ENCODE results near the gene IRS1.

DNA sequence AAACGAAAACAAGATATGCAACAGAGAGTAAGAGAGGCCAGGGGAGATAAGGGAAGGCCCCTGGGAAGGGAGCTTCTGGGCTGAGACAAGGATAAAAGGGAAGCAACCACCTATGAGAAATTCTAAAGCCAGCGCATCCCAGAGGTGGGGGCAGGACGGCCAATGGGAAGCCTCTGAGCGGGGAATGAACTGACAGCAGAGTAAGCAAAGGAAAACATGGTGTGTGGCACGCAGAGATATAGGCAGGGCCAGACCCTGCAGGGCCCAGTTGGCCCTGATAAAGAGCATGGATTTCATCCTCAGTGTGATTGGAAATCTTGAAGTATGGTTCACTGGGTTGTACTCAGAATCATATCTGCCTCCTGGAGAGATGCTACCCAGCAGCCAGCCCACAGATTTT, 78.7 kb downstream of the IRS1 start:
- TF ChIP-seq CTCF (IDR thresholded peaks at IDR 0.05): no peak
- TF ChIP-seq POLR2A (IDR thresholded peaks at IDR 0.05): no peak
